Measurements from ENCODE around the gene GSDME.

GRCh38 chr7:24665564-24666294 is 91.5 kb downstream of the GSDME start:
- TF ChIP-seq, protein P1, sequence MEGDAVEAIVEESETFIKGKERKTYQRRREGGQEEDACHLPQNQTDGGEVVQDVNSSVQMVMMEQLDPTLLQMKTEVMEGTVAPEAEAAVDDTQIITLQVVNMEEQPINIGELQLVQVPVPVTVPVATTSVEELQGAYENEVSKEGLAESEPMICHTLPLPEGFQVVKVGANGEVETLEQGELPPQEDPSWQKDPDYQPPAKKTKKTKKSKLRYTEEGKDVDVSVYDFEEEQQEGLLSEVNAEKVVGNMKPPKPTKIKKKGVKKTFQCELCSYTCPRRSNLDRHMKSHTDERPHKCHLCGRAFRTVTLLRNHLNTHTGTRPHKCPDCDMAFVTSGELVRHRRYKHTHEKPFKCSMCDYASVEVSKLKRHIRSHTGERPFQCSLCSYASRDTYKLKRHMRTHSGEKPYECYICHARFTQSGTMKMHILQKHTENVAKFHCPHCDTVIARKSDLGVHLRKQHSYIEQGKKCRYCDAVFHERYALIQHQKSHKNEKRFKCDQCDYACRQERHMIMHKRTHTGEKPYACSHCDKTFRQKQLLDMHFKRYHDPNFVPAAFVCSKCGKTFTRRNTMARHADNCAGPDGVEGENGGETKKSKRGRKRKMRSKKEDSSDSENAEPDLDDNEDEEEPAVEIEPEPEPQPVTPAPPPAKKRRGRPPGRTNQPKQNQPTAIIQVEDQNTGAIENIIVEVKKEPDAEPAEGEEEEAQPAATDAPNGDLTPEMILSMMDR (IDR thresholded peaks at IDR 0.05): peak; percentile 38 to 71 (median 57)
- TF ChIP-seq POLR2A (IDR thresholded peaks at IDR 0.05): no peak
